Muscle of leg (tissue), 11 donors: ENCODE data around the gene PRR12. TPM values are rescaled to one million over a fixed set of nuclear protein-coding genes. Genes with fewer than 3 reads are reported as not detected.

Source experiments
- DNase-seq: peaks from one replicate; pipeline ENCODE4 v3.0.0; 2013
- H3K27ac ChIP-seq: one replicate; pipeline ENCODE4 v1.5.1; 2013; ENCODE audit warnings: mild to moderate bottlenecking, low read length, control low read depth
- H3K27me3 ChIP-seq: one replicate; pipeline ENCODE4 v1.6.1; 2013; ENCODE audit warnings: low read length; ENCODE audit not compliant: control insufficient read depth, insufficient read depth
- H3K36me3 ChIP-seq: one replicate; pipeline ENCODE4 v1.6.1; 2013; ENCODE audit warnings: low read length; ENCODE audit not compliant: control insufficient read depth, insufficient read depth
- H3K4me1 ChIP-seq: one replicate; pipeline ENCODE4 v1.6.1; 2013; ENCODE audit warnings: low read length; ENCODE audit not compliant: control insufficient read depth, insufficient read depth
- H3K4me3 ChIP-seq: one replicate; pipeline ENCODE4 v1.5.1; 2013; ENCODE audit warnings: low read length, control low read depth
- H3K9me3 ChIP-seq: replicated peaks from 2 replicates; pipeline ENCODE4 v1.6.1; 2013; ENCODE audit warnings: low read depth, low read length; ENCODE audit not compliant: control insufficient read depth
- WGBS: methylation state at CpG from one replicate; pipeline ENCODE4 v1.1.5; 2013; ENCODE audit warnings: missing lambda C conversion rate; ENCODE audit not compliant: insufficient coverage; 5-methylcytosine and 5-hydroxymethylcytosine counted together
- polyA plus RNA-seq, 8 donors: library from polyadenylated mRNA; unstranded; fragments of 120-200 nt; gene quantifications; one replicate each; pipeline versions ENCODE4 v1.2.1 to v1.2.3, GENCODE V29; 2013; ENCODE audit warnings: inconsistent platforms in 1 of 8, low replicate concordance in 1 of 8; ENCODE audit not compliant: insufficient read length in 8 of 8, insufficient read depth in 1 of 8
- total RNA-seq: library from RNA; stranded (reverse); fragments of 120-200 nt; gene quantifications from one replicate; pipeline ENCODE4 v1.2.4, GENCODE V29; 2013

PRR12 gene
- total and polyA plus RNA-seq, 9 donors: 3.5 to 22.7 (median 18.3) TPM

- Histone ChIP-seq H3K27me3 (peaks cover 2% of the 10 kb centered on the region), H3K9me3 (no peaks in the 10 kb centered on the region), H3K36me3 (peaks cover 16% of the 10 kb centered on the region), H3K27ac (peak overlapping the region; percentile 94), H3K4me3 (peak overlapping the region; percentile 88), H3K4me1 (peaks cover 24% of the 10 kb centered on the region)
- 0% methylated on average over 51 of the region's 58 CpGs for WGBS
- peak; percentile 96 for DNase-seq
These were observed 661 bp upstream of the PRR12 start for GRCh38 chr19:49590071-49590970.

GRCh38 chr19:49591731-49592485 lies 926 bp downstream of the PRR12 start:
- H3K4me1 ChIP-seq: peaks cover 24% of the 10 kb centered on the region
- H3K27me3 ChIP-seq: no peaks in the 10 kb centered on the region
- peak overlapping the region; percentile 69 for H3K27ac ChIP-seq
- WGBS: 0% methylated on average over 30 of the region's 51 CpGs
- H3K9me3 ChIP-seq: no peaks in the 10 kb centered on the region
- peaks cover 26% of the 10 kb centered on the region for H3K36me3 ChIP-seq
- peak; percentile 69 for DNase-seq
- peak overlapping the region; percentile 88 for H3K4me3 ChIP-seq

GRCh38 chr19:49592486-49593232 lies 1.7 kb downstream of the PRR12 start:
- Histone ChIP-seq H3K4me1 (peaks cover 24% of the 10 kb centered on the region), H3K36me3 (peaks cover 33% of the 10 kb centered on the region), H3K9me3 (no peaks in the 10 kb centered on the region), H3K27me3 (no peaks in the 10 kb centered on the region), H3K27ac (peak overlapping the region; percentile 69), H3K4me3 (peak overlapping the region; percentile 88)
- no peak for DNase-seq
- 3% methylated on average over 15 of the region's 28 CpGs for WGBS

DNA sequence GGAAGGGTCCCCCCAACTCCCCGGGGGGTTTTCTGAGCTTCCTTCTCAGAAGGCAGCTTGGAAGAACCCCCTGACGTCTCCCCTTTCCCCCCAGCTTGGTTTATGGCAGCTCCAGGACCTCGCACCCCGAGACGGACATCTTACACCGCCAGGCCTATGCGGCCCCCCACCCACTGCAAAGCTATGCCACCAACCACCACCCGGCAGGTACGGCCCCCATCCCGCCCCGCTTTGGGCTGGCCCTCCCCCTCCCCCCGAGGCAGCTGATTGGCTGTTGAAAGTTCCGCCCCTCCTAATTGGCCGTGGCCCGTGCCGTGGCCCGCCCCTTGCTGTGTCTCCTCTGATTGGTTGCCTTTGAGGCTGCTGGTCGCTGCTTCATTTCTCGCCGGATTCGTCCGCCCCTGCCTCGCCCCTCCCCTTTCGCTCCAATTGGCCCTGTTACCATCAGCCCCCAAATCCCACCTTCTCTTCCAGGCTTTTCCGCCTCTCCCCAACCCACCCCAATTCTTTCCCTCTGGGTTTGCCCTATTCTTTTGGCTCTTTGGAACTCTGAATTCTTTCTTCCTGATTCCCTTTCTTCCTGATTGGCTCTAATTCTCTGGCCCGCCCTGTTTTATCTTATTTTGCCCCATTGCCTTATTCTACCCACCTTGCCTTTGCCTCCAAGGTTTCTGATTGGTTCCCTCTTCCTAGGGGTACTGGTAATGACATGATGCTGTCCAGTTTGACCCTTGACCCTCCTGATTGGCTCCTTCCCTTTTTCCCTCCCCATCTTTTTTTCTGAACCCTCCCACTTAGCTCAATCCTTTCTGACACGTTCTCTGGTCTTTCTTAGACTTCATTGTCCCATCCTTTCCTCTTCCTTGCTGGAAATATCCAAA lies 2.5 kb downstream of the PRR12 start:
- Histone ChIP-seq H3K27ac (peak overlapping the region; percentile 70), H3K4me3 (peak overlapping the region; percentile 88), H3K9me3 (no peaks in the 10 kb centered on the region), H3K4me1 (peaks cover 24% of the 10 kb centered on the region), H3K36me3 (peaks cover 36% of the 10 kb centered on the region), H3K27me3 (no peaks in the 10 kb centered on the region)
- WGBS: 9% methylated on average over 17 of the region's 27 CpGs
- DNase-seq: peak; percentile 96

DNA sequence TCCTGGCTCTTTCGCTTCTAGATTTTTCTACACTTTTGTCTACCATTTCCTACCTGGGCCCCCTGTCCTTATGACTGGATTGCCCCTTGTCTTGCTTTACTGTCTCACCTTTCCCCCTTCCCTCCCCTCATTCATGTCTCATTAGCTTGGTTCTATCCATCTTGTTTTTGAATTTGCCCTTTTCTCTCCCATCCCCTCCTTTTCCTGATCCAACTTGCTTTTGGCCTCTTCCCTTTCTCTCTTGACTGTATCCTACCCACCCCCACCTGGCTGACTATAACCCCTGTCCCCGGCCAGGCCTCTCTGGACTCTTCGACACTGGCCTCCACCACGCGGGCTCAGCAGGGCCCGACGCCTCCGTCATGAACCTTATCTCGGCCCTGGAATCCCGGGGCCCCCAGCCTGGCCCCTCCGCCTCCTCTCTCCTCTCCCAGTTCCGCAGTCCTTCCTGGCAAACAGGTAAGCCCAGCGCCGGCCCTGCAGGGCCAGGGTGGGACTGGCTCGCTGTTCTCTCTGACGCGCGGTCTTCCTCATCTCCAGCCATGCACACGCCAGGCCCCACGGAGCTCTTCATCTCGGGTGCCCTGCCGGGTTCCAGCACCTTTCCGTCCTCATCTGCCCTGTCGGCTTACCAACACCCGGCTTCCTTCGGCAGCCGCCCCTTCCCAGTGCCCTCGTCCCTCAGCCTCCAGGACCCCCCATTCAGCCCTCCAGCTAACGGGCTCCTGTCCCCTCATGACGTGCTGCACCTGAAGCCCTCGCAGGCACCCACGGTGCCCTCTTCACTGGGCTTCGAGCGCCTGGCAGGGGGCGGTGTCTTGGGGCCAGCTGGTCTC lies 3.4 kb downstream of the PRR12 start:
- 93% methylated on average over 26 of the region's 35 CpGs for WGBS
- no peak overlapping the region for H3K4me3 ChIP-seq
- no peak overlapping the region for H3K27ac ChIP-seq
- no peaks in the 10 kb centered on the region for H3K27me3 ChIP-seq
- no peak for DNase-seq
- peaks cover 24% of the 10 kb centered on the region for H3K4me1 ChIP-seq
- H3K9me3 ChIP-seq: no peaks in the 10 kb centered on the region
- peaks cover 45% of the 10 kb centered on the region for H3K36me3 ChIP-seq

DNA sequence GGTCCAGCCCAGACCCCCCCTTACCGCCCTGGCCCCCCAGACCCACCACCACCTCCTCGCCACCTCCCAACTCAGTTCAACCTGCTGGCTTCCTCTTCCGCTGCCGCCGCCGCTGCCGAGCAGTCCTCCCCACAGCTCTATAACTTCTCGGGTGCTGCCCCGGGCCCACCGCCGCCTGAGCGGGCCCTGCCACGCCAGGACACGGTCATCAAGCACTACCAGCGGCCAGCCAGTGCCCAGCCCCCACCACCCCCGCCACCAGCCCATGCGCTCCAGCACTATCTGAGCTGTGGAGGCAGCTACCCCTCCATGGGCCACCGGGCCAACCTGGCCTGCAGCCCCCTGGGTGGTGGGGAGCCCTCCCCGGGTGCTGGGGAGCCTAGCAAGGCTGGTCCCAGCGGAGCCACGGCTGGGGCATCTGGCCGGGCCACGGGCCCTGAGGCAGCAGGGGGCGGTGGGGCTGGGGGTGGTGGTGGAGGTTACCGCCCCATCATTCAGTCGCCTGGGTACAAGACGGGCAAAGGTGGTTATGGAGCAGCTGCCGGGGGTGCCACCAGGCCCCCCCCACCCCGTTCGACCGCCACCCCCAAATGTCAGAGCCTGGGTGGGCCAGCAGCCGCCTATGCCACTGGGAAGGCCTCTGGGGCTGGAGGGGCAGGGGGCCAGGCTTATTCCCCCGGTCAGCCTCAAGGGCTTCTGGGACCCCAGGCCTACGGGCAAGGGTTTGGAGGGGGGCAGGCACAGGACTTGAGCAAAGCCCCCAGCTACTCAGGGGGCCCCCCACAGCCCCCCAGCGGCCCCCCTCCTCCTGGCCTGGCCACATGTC lies 4.2 kb downstream of the PRR12 start:
- Histone ChIP-seq H3K9me3 (no peaks in the 10 kb centered on the region), H3K4me1 (peaks cover 24% of the 10 kb centered on the region), H3K27ac (no peak overlapping the region), H3K4me3 (no peak overlapping the region), H3K27me3 (no peaks in the 10 kb centered on the region), H3K36me3 (peaks cover 53% of the 10 kb centered on the region)
- DNase-seq: no peak
- WGBS: 90% methylated on average over 21 of the region's 35 CpGs

GRCh38 chr19:49595819-49596404 lies 4.9 kb downstream of the PRR12 start:
- Histone ChIP-seq H3K27ac (no peak overlapping the region), H3K4me3 (no peak overlapping the region), H3K9me3 (no peaks in the 10 kb centered on the region), H3K27me3 (no peaks in the 10 kb centered on the region), H3K4me1 (peaks cover 20% of the 10 kb centered on the region), H3K36me3 (peaks cover 58% of the 10 kb centered on the region)
- no peak for DNase-seq
- WGBS: 90% methylated on average over 29 of the region's 32 CpGs

DNA sequence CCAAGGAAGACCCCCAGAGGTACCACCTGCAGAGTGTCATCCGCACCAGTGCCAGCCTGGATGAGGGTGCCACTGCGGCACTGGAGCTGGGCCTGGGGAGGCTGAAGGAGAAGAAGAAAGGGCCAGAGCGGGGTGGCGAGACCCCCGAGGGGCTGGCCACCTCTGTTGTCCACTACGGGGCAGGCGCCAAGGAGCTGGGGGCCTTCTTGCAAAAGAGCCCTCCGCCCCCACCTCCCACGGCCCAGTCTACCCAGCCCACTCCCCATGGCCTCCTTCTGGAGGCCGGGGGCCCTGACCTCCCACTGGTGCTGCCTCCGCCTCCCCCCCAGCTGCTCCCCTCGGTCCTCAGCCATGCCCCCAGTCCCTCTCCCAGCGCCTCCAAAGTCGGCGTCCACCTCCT lies 5.4 kb downstream of the PRR12 start:
- Histone ChIP-seq H3K27ac (no peak overlapping the region), H3K9me3 (no peaks in the 10 kb centered on the region), H3K36me3 (peaks cover 61% of the 10 kb centered on the region), H3K4me1 (peaks cover 20% of the 10 kb centered on the region), H3K4me3 (no peak overlapping the region), H3K27me3 (no peaks in the 10 kb centered on the region)
- no peak for DNase-seq
- WGBS: 83% methylated on average over 11 of the region's 15 CpGs
